Lung (tissue), 12 donors: ENCODE measurements around the gene TLE5. TPM values are rescaled to one million over a fixed set of nuclear protein-coding genes. Genes with fewer than 3 reads are reported as not detected.
A peak's percentile ranks its signal among the peaks of the same experiment; 100 is the strongest.

ENCODE experiments used
- ATAC-seq: fragments of 200-7000 bp; cut with Tn5 transposase; one replicate; pipeline ENCODE4 v1.9.1; 2020; ENCODE audit warnings: moderate number of reproducible peaks; ENCODE audit not compliant: insufficient read depth, low FRiP score
- DNase-seq, 3 donors: peaks; one replicate each; pipeline ENCODE4 v3.0.0-alpha.2; 2013 to 2017
- H3K27ac ChIP-seq, 2 donors: one replicate each; pipeline ENCODE4 v1.5.1; 2013; ENCODE audit warnings: mild to moderate bottlenecking in 2 of 2, moderate library complexity in 2 of 2, control low read depth in 1 of 2, inconsistent platforms in 1 of 2, low read depth in 1 of 2, low read length in 1 of 2
- H3K27me3 ChIP-seq, 3 donors: one replicate each; pipeline ENCODE4 v1.5.1; 2013; ENCODE audit warnings: low read length in 2 of 3; ENCODE audit not compliant: control insufficient read depth in 3 of 3, insufficient read depth in 3 of 3
- H3K36me3 ChIP-seq, 4 donors: one replicate each; pipeline ENCODE4 v1.5.1; 2013; ENCODE audit warnings: low read length in 4 of 4, mild to moderate bottlenecking in 1 of 4, moderate library complexity in 1 of 4; ENCODE audit not compliant: control insufficient read depth in 4 of 4, insufficient read depth in 4 of 4
- H3K4me1 ChIP-seq, 5 donors: one replicate each; pipeline ENCODE4 v1.5.1; 2013; ENCODE audit warnings: low read length in 5 of 5, mild to moderate bottlenecking in 2 of 5, moderate library complexity in 1 of 5; ENCODE audit not compliant: control insufficient read depth in 5 of 5, insufficient read depth in 5 of 5
- H3K4me3 ChIP-seq: one replicate; pipeline ENCODE4 v1.5.1; 2013; ENCODE audit warnings: mild to moderate bottlenecking, control low read depth, moderate library complexity
- H3K9ac ChIP-seq, 2 donors: one replicate each; pipeline ENCODE4 v1.5.1; 2013; ENCODE audit warnings: low read length in 2 of 2, control low read depth in 1 of 2; ENCODE audit not compliant: insufficient read depth in 1 of 2
- H3K9me3 ChIP-seq, 4 donors: one replicate each; pipeline ENCODE4 v1.5.1; 2013; ENCODE audit warnings: low read length in 3 of 4, mild to moderate bottlenecking in 1 of 4, moderate library complexity in 1 of 4; ENCODE audit not compliant: control insufficient read depth in 4 of 4, insufficient read depth in 3 of 4
- whole genome bisulfite sequencing, 2 donors: extraction: QIAGEN DNeasy Blood & Tissue Kit; methylation state at CpG; one replicate each; pipeline ENCODE4 v1.1.7; 2013; 5-methylcytosine and 5-hydroxymethylcytosine counted together
- polyA plus RNA-seq, 2 donors: library from polyadenylated mRNA; stranded (reverse); fragments of 200-250 nt; gene quantifications; one replicate each; pipeline ENCODE4 v1.2.1, GENCODE V29; 2013
- total RNA-seq, 2 donors: library from RNA; depleted of rRNA in 1 of 2; stranded (reverse); fragments of >200 nt in 1 of 2; gene quantifications; one replicate each; pipeline ENCODE4 v1.2.1, GENCODE V29; 2014 to 2021
- TF ChIP-seq, protein P1 (sequence below): IDR thresholded peaks from 2 replicates; pipeline ENCODE4 v1.5.1; 2012; ENCODE audit warnings: mild to moderate bottlenecking; ENCODE audit errors: control extremely low read depth, extremely low read depth
- donor health status: control.
- donor health status: control.
- donor health status: Bipolar disorder and iron deficiency.
- donor health status: healthy.
- donor health status: DM: yes; HTN: yes; CAD: no.

Gene TLE5
- total and polyA plus RNA-seq, 4 donors = 179 to 797 (median 410) TPM

DNA sequence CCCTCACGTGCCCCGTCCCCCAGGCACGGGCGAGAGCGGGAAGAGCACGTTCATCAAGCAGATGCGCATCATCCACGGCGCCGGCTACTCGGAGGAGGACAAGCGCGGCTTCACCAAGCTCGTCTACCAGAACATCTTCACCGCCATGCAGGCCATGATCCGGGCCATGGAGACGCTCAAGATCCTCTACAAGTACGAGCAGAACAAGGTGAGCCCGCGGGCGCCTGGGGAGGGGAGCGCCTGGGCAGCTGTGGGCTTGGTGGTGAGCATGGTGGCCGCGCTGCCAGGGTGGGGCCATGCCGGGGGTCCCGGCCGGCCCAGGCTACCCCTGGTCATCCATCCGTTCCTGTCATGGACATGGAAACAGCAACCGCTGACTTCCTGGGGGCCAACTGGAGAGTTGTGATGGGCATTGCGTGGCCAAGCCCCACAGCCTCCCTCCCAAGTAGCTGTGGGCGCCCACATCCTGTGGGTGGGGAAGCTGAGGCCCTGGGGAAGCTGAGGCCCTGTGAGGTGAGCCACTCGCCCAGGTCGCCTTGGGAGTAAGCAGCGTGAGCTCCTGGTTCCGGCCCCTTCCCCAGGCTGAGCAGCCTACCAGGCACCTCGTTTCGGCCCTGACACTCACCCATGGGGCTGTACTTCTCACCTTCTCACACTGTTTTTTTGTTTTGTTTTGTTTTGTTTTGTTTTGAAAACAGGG lies 48.0 kb upstream of the TLE5 start:
- DNase-seq = no peak
- no peak overlapping the region for H3K27ac ChIP-seq

DNA sequence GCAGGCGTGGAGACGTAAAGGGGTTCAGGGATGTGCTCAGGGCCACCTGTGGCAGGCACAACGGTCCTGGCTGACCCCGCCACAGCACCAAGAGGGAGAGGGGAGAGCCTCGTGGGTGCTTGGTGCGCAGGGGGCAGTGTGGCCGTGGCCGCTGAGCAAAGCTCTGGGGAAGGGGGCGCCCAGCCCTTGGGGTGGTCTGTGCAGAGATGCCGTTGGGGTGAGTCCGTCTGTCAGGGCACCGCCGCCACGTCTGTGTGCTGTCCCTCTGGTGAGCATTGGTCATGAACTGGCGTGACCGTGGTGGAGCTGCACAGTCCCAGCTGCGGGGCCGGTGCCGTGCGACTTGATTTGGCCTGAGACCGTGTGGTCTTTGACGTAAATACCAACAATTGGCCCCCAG lies 47.2 kb upstream of the TLE5 start:
- Histone ChIP-seq H3K27me3 (no peaks in the 10 kb centered on the region), H3K4me1 (peaks cover 0 to 8% (median 0%) of the 10 kb centered on the region in 5 donors), H3K9me3 (no peaks in the 10 kb centered on the region), H3K36me3 (peaks cover 0 to 28% (median 3%) of the 10 kb centered on the region in 4 donors), H3K27ac (no peak overlapping the region), H3K4me3 (no peak overlapping the region), H3K9ac (no peak overlapping the region)
- no peak for DNase-seq
- 93% methylated on average over 22 of the region's 22 CpGs for WGBS, 2 donors
- no peak for ATAC-seq
- TF ChIP-seq, protein P1, sequence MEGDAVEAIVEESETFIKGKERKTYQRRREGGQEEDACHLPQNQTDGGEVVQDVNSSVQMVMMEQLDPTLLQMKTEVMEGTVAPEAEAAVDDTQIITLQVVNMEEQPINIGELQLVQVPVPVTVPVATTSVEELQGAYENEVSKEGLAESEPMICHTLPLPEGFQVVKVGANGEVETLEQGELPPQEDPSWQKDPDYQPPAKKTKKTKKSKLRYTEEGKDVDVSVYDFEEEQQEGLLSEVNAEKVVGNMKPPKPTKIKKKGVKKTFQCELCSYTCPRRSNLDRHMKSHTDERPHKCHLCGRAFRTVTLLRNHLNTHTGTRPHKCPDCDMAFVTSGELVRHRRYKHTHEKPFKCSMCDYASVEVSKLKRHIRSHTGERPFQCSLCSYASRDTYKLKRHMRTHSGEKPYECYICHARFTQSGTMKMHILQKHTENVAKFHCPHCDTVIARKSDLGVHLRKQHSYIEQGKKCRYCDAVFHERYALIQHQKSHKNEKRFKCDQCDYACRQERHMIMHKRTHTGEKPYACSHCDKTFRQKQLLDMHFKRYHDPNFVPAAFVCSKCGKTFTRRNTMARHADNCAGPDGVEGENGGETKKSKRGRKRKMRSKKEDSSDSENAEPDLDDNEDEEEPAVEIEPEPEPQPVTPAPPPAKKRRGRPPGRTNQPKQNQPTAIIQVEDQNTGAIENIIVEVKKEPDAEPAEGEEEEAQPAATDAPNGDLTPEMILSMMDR = no peak

More for the DNA sequence above, 48.0 kb upstream of the TLE5 start:
- H3K36me3 ChIP-seq = peaks cover 0 to 28% (median 3%) of the 10 kb centered on the region in 4 donors
- H3K4me1 ChIP-seq = peaks cover 0 to 7% (median 0%) of the 10 kb centered on the region in 5 donors
- H3K27me3 ChIP-seq = no peaks in the 10 kb centered on the region
- no peak for ATAC-seq
- H3K4me3 ChIP-seq = no peak overlapping the region
- TF ChIP-seq, protein P1 = no peak
- H3K9ac ChIP-seq = no peak overlapping the region
- 93 to 95% methylated on average over 37 of the region's 37 CpGs for WGBS, 2 donors
- H3K9me3 ChIP-seq = no peaks in the 10 kb centered on the region

DNA sequence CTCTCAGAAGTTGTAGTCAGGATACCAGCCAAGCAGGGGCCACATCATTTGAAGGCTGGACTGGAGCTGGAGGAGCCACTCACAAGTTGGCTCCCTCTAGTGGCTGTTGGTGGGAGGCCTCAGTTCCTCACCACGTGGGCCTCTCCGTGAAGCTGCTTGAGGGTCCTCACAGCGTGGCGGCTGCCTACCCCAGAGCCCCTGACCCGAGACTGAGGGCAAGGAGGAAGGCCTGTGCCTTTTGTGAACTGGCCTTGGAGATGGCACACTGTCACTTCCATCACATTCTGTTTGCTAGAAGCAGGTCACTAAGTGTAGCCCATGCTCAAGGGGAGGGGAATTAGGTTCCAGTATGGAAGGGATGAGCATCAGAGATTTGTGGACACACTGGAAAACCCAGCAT lies 46.5 kb upstream of the TLE5 start:
- 34 to 47% methylated on average over 5 of the region's 5 CpGs for WGBS, 2 donors
- ATAC-seq = peak; percentile 54
- Histone ChIP-seq H3K9me3 (no peaks in the 10 kb centered on the region), H3K4me1 (peaks cover 0 to 13% (median 0%) of the 10 kb centered on the region in 5 donors), H3K27ac (no peak overlapping the region), H3K36me3 (peaks cover 0 to 28% (median 2%) of the 10 kb centered on the region in 4 donors), H3K9ac (no peak overlapping the region), H3K27me3 (no peaks in the 10 kb centered on the region), H3K4me3 (no peak overlapping the region)
- TF ChIP-seq, protein P1 = peak; percentile 52
- peak; percentile 49 to 57 (median 53) for DNase-seq
